Pulmonary artery endothelial cell (primary cell): Measurements from ENCODE around the gene ACAA2. TPM values are rescaled to one million over a fixed set of nuclear protein-coding genes. Genes with fewer than 3 reads are reported as not detected.

Source experiments
- DNase-seq: peaks from one replicate; pipeline ENCODE4 v3.0.0-alpha.2; 2011; ENCODE audit warnings: low read depth, low spot score
- total RNA-seq: library from RNA; depleted of rRNA; stranded (reverse); fragments of >200 nt; gene quantifications from 2 replicates; pipeline ENCODE4 v1.2.3, GENCODE V29; 2014

ACAA2 gene, protein sequence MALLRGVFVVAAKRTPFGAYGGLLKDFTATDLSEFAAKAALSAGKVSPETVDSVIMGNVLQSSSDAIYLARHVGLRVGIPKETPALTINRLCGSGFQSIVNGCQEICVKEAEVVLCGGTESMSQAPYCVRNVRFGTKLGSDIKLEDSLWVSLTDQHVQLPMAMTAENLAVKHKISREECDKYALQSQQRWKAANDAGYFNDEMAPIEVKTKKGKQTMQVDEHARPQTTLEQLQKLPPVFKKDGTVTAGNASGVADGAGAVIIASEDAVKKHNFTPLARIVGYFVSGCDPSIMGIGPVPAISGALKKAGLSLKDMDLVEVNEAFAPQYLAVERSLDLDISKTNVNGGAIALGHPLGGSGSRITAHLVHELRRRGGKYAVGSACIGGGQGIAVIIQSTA
- total RNA-seq = 45.1 and 46.6 TPM in 2 replicates

DNA sequence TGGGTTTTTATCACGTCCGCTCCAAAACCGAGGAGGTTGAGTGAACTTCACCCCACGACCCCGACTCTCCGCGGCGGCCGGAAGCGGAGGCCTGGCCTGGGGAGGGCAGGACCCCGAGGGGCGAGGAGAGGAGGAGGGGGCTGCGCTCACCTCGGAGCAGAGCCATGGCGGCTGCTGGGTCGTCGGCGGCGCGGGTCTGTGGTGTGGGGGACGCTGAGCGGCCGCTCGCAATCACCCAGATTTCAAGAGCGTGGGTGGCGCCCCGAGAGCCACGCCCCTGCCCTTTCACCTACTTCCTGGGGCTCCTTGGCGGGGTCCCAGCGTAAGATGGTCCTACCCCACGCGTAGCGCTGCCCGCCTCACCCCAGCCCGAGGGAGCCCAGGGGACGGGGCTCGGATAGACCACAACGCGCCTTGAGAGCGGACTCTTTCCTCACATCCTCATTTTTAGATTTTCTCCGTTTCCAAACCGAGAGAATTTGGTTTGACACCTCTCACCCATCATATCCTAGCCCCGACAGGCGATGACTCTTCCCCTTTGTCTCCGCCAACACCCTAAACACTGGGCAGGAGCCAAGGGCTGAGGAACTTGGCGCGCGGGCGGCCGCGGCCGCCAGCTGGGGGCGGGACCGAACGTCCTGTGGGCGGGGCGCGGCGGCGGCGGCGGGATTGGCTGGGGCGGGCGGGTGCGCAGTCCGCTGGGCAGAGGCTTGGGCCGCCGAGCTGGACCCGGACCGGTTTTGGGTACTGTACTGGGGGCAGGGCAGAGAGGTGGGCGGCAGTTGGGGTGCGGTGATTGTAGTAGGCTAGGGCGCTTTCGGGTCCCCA, at the start of gene ACAA2:
Gene ACAA2 (minus strand): TSS at position 215 of the 828 bp plus-strand sequence. CDS start 49 bp downstream, at position 166.
- peak; percentile 30 for DNase-seq

DNA sequence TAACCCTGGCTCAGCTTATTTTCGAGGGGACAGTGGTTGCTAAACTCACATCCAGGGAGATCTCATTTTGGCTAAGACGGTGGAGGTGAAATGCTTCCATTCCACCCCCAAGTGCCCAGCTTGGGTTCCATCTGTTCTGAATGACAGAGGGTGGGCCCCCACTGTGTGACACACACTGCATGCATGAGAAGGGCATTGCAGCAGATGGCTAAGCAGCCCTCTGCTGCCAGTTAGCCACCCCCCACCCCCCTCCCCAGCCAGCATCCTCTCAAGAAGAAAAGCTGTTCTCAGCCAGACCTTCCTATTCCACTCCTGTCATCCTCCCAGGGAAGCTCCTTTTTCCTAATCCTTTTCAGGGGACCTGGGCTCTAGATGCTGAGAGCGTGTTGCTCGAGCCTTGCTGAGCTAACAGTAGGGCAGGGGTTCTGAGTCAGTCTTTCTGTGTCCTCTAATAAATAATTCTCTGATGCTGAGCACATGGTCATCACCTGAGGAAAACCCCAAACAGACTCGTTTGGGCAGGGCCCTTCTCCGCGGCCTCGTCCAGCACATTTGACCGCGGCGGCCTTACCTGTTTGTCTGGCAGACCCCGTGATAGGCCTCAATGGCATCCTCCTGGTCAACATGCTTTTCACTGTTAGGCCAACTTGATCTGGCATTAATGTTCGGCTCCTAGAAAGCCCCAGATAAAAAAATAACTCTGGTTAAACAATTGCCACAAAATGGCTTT, 49.5 kb upstream of the ACAA2 start:
- no peak for DNase-seq

DNA sequence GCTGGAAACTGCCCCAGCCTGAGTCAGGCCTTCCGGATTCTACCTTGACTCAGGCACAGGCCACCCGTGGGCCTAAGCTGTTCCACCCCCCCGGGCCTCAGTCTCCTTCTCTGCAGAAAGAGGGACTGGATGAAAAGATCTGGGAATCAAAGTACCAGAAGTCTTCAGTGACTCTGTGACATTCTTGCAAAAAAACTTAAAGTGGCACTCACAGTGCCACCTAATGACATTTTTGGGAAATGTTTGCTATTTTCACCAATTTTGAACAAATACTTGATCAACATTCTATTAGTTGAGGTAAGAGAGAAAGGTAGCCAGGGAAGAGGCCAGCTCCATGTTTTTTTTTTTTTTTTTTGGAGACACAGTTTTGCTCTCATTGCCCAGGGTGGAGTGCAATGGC, 48.3 kb upstream of the ACAA2 start:
- no peak for DNase-seq

GRCh38 chr18:49859725-49860124, 46.4 kb upstream of the ACAA2 start:
- DNase-seq = no peak

DNA sequence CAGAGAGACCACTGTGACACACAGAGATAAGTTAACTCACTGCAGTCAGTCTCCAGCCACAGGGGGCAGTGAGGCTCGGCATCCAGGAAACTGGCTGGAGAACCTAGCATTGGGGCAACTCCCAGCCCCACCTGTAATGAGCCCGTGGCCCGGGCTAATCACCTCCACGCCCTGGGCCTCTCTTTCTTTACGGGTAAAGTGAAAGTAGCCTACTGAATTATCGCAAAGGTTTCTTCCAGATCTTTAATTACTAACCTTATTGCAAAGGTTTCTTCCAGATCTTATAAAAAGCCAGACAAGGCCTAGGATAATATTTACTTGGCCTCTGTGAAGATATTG, 45.7 kb upstream of the ACAA2 start:
- no peak for DNase-seq

GRCh38 chr18:49858309-49859020, 45.1 kb upstream of the ACAA2 start:
- peak; percentile 22 for DNase-seq

DNA sequence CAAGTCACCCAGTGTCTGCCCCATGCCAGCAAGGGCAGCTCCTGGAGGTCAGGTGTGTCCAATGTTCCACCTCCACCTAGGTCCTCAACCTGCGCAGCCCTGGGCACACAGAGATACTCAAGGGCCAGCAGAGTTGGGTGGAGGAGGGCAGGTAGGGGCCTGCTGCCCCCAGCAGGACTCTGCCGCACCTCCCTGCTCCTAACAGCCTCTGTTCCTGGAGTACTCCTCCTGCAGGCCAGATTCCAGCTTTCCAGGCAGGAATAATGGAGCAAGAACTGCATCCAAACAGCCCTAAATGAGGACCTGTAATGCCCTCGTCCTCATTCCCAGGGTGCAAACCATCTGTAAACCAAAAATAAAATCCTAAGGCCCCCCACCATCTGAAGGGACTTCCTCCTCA, 44.4 kb upstream of the ACAA2 start:
- DNase-seq = no peak

- no peak for DNase-seq
These were observed 43.2 kb upstream of the ACAA2 start for GRCh38 chr18:49856496-49856895.

GRCh38 chr18:49855711-49856415, 42.5 kb upstream of the ACAA2 start:
- DNase-seq = no peak

DNA sequence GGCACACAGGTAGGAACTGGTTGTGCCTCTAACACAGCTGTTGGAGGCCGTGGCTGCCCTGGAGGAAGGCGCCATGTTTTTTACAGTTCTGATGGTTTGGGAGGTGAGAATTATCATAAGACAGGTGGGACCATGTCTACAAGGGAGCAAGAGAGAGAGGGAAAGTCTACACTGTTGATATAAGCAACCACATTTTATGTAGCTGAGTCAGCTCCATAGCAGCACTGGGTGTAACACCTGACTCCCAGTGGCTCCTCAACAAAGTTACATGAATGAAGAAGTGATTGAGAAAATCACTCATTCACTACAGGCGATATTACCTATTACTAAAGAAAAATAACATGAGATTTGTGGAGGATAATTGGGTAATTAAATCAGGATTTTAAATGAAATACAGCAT, 41.3 kb upstream of the ACAA2 start:
- no peak for DNase-seq

GRCh38 chr18:49853436-49853835, 40.1 kb upstream of the ACAA2 start:
- DNase-seq = no peak

DNA sequence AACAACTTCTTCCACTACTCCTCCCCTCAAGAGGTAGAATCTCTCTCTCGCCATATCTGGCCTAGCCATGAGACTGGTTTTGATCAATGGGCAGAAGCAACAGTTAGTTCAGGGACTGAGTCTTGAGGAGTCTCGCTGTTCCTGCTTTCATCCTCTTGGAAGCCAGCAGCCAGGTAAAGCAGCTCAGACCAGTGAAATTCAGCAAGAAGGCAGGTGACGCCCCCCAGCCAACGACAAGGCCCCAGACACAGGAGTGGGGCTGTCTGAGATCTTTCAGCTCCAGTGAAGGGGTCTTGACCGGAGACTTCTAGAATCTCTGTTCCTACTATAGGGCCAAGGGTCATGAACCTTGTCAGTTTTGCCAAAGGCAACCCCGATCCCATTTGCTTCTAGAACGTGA, 39.7 kb upstream of the ACAA2 start:
- no peak for DNase-seq

DNA sequence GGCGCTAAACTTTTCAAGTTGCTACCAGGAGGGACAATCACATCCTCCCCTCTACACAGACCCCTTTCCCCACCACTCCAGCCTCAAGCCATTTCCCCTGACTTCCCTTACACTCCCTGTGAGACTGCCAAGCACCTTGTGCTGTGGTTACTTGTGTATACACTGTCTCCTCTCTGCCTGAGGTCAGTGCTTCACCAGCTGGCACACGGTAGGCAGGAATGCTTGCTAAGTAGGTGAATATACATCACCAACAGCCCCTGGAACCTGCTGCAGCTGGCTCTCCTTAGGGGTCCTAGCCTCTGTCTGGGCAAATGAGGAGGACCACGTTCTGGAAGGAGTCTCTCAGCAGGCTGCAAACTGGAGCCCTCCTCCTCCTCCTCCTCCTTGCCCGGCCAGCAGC, 38.3 kb upstream of the ACAA2 start:
- no peak for DNase-seq

GRCh38 chr18:49850636-49851035, 37.3 kb upstream of the ACAA2 start:
- no peak for DNase-seq

GRCh38 chr18:49849331-49850217, 36.2 kb upstream of the ACAA2 start:
- peak; percentile 63 for DNase-seq

GRCh38 chr18:49848115-49848514, 34.8 kb upstream of the ACAA2 start:
- no peak for DNase-seq

DNA sequence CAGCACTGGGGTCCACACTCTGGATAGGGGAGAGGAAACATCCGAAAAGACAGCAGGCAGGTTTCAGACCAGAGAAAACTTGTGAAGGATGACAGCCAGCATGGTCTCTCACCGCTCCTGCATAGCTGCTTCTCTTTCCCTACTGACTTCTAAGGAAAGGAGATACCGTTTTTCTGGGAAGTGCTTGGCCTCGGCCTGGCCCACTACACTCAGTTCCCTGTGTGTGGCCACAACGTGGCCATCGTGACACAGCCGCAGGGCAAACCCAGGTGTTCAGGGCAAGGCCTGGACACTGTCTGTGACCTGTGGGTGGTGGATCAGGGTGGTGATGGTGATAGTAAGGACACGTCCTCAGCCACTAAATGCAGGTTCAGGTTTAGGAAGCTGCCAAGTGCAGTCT, 34.2 kb upstream of the ACAA2 start:
- DNase-seq = no peak

- no peak for DNase-seq
These were observed 33.6 kb upstream of the ACAA2 start for GRCh38 chr18:49846718-49847470.

DNA sequence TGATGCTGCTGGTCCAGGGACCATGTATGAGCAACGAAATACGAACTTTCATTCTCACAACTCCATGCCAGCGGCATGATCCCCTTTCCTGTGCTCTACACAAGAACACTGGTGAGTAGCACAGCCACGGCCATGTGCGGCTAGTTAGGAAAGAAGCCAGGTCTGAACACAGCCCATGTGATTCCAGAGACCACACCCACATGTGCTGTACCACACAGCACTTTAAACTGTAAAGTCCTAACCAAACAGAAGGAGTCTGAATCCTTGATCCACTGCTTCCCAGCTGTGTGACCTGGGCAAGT, 33.0 kb upstream of the ACAA2 start:
- no peak for DNase-seq
